Pons (tissue), 1 donor: ENCODE data around the gene AIF1L.
A peak's percentile ranks its signal among the peaks of the same experiment; 100 is the strongest.
"Not testable (repeated sequence)": the region's sequence is repeated elsewhere in the genome, so short reads cannot be mapped to it uniquely, and the experiment has no call there.

Experiments
- DNase-seq: peaks from one replicate; pipeline ENCODE4 v3.0.0-alpha.2; 2016; ENCODE audit warnings: low spot score

Gene AIF1L

DNA sequence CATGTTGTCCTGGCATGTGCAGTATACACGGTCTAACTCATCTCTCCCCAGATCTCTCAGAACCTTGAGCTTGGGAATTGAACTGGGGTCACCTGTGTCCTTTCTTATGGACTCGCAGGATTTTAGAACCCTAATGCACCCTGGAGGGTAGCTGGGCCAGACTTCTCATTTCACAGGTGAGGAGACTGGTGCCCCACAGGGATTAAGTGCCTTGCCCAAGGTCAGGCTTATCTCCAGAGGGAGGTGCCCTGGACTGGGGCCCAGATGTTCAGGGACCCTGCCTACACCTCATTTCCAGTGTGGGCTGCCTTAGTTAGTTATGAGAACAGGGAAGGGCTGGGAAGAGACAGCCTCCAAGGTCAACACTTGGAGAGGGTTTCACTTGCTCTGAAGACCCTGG lies 25.0 kb downstream of the AIF1L start:
- DNase-seq = no peak

GRCh38 chr9:131122158-131122557 lies 25.8 kb downstream of the AIF1L start:
- no peak for DNase-seq

- DNase-seq = no peak
Observed at GRCh38 chr9:131125038-131125287, 28.6 kb downstream of the AIF1L start.

DNA sequence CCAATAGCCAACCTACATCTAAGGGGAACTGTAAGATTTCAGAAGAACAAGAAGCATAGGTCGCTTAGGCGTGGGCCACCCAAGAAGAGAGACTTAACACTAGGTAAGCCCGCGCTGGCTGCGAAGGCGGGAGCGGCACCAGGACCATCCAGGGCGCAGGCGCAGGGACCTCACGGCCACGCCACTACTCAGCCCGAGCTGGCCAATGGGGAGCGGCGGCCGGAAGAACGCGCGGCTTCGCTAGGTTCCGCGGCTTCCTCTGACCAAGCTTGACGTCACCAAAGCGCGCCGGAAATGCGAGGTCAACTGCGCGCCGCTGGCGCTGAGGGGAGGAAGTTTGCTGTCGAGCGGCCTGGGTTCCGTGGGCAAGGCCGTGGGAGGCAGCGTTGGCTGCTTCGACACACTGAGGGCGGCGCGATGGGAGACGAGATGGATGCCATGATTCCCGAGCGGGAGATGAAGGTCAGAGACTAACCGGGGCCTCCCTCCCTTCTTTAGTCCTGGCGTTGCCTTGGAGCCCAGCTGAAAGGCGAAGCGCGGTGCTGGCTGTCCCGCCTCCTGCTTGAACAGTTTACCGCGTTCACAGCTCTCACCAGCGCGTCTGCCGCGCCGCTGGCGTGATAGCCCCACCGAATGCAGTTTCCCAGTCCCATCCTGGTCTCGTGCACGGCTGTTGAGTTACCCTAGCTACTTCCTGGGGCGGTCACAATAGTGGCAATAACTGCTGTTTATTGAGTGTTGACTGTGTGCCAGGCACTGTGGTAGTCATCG lies 29.1 kb downstream of the AIF1L start, which contains the start of gene NUP214:
Gene NUP214 (plus strand): TSS at position 299 of the 771 bp plus-strand sequence. CDS start 119 bp downstream, at position 418.
- peak; percentile 97 for DNase-seq

- peak; percentile 19 for DNase-seq
Observed at GRCh38 chr9:131126059-131126426, 29.7 kb downstream of the AIF1L start.

GRCh38 chr9:131129183-131129582 lies 32.9 kb downstream of the AIF1L start:
- no peak for DNase-seq

GRCh38 chr9:131138676-131139075 lies 42.3 kb downstream of the AIF1L start:
- DNase-seq = no peak

DNA sequence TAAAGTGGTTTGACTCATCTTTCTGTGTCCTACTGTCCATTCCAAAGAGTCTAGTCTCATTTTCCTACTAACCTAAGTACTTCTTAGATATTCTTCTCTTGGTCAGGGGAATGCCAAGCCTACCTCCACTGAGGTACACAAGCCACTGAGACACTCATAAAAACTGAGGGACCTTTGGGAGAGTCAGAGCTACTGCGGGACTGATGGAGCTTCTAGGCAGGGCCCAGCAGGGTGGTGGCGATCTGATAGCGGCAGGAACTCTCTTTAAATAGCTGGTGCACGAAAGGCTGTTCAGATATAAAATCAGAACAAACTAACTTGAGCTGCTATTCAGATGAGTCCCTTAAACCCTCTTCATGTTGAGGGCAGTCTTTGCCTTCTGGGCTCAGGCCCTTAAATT lies 43.8 kb downstream of the AIF1L start:
- DNase-seq = no peak

GRCh38 chr9:131140550-131140949 lies 44.2 kb downstream of the AIF1L start:
- DNase-seq = no peak

DNA sequence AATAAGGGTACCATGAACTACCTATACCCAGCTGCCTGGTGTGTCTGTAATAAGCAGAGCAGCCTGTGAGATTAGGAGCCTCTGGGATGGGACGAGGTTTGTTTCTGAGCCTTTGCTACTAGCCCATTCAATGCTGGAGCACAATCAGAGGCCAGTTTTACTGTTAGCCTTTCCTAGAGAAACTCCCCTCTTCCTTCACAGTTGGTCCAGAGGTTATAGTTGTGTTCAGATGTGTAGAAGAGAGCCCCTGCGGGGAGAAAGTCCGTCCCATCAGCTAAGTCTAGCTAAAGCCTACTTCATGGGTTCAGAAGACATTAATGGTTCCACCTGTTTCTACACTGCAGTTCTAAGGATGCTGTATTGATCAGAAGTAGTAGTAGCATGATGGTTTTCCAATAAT lies 45.8 kb downstream of the AIF1L start:
- no peak for DNase-seq

DNA sequence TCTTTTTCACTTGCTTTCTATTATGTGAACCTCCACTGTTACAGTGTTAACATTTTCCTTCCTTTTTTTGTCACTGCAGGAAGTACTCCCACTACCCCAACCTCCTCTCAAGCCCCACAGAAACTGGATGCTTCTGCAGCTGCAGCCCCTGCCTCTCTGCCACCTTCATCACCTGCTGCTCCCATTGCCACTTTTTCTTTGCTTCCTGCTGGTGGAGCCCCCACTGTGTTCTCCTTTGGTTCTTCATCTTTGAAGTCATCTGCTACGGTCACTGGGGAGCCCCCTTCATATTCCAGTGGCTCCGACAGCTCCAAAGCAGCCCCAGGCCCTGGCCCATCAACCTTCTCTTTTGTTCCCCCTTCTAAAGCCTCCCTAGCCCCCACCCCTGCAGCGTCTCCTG lies 47.9 kb downstream of the AIF1L start:
- DNase-seq = no peak

- DNase-seq = no peak
Observed at GRCh38 chr9:131145245-131145644, 48.9 kb downstream of the AIF1L start.

DNA sequence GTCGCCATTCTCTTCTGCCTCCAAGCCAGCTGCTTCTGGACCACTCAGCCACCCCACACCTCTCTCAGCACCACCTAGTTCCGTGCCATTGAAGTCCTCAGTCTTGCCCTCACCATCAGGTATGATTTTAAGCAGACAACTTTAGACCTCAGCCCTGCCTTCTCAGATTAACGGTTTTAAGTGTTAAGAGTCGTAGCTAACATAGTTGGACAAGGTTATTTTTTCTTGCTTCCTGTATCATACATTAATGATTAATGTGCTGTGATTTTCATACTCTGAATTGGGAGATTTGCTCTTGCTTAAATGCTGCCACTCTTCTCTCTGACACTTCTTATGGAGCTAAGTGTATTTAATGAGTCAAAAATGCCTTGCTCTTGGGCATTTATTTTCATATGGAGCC lies 49.9 kb downstream of the AIF1L start:
- DNase-seq = no peak

DNA sequence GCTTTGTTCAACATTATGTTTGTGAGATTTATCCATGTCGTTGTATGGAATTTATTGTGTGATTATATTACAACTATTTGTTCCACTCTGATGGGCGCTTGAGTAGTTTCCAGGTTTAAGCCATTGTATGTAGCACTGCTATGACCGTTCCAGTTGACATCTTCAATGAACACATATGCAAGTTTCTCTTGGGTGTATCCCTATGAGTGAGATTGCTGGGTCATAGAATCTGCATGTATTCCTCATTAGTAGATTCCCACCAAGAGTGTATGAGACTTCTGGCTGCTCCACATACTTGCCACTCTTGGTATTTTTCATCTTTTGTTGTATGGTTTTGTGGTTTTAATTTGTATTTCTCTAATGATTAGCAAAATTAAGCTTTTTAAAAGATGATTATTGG lies 51.9 kb downstream of the AIF1L start:
- no peak for DNase-seq

- DNase-seq = no peak
Observed at GRCh38 chr9:131148966-131149687, 52.8 kb downstream of the AIF1L start.

DNA sequence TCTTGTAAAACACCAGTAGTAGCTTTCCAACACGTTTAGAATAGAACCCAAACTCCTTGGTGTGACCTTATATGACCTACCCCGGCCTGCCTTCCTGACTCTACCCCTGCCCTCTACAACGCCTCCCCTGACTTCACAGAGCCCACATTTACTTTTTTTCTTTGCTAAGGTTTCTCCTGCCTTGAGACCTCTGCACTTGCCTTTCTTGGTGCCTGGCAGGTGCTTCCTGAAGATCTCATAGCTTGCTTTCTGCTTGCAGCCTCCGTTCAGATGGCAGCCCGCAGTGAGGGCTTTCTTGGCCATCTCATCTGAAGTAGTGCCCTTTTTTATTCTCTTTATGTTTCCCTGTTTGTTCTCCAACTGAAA lies 53.3 kb downstream of the AIF1L start:
- DNase-seq = no peak

- DNase-seq = no peak
Observed at GRCh38 chr9:131153595-131153994, 57.3 kb downstream of the AIF1L start.

DNA sequence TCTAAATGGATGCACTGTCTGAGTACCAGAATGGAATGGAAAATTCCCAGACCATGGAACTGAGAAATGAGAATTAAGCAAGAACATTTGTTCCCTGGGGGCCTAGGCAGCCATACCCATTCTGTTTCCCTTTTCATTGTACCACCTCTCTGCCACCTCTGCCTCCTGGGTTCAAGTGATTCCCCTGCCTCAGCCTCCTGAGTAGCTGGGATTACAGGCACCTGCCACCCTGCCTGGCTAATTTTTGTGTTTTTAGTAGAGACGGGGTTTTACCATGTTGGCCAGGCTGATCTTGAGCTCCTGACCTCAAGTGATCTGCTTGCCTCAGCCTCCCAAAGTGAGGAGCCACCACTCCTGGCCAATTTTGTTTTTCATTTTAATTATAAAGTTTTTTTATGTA lies 62.3 kb downstream of the AIF1L start:
- DNase-seq = not testable (repeated sequence)

- no peak for DNase-seq
Observed at GRCh38 chr9:131160416-131161112, 64.2 kb downstream of the AIF1L start.

GRCh38 chr9:131161585-131161984 lies 65.3 kb downstream of the AIF1L start:
- no peak for DNase-seq

GRCh38 chr9:131162886-131163285 lies 66.6 kb downstream of the AIF1L start:
- DNase-seq = no peak

DNA sequence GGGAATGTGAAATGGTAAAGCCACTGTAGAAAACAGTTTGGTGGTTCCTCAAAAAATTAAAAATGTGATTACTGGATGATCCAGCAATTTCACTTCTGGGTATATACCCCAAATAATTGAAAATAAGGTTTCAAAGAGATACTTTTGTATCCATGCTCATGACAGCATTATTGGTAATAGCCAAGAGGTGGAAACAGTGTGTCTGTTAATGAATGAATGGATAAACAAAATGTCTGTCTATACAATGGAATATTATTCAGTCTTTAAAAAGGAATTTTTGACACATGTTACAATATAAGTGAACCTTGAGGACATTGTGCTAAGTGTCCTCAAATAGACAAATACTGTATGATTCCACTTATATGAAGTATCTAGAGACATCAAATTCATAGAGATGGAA lies 69.2 kb downstream of the AIF1L start:
- no peak for DNase-seq

DNA sequence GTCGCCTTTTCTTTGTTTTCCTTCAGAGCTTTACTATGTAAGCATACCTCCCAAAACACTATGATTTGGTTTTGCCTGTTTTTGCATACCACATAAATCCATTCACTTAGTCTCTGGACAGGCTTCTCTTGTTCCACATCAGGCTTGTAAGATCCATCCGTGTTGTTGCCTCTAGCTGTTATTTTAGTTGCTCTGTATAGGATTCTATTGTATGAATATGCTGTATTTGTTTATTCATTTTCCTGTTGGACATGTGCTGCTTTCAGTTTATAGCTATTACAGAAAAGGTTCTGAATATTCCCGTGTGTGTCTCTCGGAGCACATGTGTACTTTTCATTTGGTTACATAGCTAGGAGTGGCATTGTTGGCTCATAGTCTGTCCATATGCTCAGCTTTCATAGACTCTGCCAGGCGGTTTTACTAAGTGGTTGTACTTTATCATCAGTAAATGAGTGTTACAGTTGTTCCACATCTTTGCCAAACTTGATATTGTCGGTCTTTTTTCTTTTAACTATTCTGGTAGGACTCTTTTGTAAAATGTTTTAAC lies 70.9 kb downstream of the AIF1L start:
- no peak for DNase-seq
